NCI-H345 (cell line): ENCODE results near the gene FEM1C.

ENCODE experiments used
- DNase-seq: peaks from one replicate; lab custom pipeline; 2025; lab: John Stamatoyannopoulos, UW

The FEM1C gene

DNA sequence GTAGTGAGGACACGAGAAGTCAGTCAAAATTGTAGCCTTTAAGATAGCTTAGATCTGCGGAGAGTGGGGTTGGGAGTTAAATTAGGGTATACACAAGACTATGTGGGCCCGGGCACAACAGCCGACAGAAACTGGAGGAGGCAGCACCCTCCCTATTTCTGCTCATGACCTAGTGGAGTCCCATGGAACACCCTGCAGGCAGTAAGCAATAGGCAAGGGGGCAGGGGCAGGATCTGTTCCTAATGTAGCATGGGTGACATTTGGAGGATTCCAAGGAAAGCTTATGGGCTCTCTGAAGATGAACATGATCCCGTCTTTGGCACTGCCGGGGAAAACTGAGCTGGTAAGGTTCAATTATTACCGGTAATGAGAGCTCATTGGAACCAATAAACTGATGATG is 67.0 kb downstream of the FEM1C start:
- DNase-seq = no peak

DNA sequence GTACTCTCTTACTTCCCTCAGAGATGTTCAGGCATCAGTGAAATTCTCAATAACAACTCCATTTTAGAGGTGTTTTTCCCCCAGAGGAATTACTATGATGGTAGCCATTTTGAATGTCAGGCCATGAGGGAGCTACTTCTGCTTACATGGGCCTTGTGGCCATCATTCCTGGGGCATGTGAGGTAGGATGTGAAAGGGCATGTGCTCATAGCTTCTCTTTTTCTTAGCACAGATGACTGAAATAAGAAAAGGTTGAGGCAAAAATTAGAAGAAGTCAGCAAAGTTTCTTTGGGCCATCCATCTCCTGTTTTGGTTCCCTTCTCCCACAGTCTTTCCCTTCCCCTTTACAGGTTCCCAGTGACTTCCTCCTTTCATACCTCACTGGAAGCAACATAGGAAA is 68.8 kb downstream of the FEM1C start:
- DNase-seq = no peak

DNA sequence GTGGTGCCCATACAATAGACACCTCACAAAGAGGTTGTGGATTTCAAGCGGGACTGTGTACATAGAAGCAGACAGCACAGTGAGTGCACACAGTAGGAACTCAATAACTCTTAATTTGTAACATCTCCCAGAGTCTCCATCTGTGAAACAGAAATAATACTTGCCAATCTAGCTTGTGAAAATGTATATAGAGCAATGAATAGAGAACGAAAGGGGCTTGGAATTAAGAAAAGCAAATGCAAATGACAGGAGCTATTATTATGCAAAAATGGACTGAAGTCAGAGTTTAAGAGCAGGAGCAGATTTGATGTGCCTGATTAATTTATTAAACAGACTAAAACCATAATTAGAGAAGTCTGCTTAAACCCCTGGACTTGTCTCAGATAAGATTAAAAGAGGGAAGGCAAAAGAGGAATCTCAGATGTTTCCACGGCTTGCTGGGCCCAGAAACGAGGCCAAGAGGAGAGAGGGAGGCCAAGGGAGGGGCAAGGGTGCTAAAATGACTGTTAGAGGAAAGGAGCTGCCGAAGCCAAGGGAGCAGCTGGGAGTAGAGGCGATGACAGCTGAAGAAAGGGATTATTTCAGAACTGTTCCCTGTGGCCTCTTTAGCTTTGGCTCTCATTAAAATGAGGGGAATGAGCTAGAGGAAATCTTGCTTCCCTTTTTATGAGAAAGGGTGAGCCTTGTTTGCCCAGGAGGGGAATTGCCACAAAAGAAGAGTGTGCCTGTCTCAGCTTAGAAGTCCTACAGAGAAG is 72.1 kb downstream of the FEM1C start:
- DNase-seq = peak; percentile 45

GRCh38 chr5:115471345-115472063 is 73.1 kb downstream of the FEM1C start:
- no peak for DNase-seq

DNA sequence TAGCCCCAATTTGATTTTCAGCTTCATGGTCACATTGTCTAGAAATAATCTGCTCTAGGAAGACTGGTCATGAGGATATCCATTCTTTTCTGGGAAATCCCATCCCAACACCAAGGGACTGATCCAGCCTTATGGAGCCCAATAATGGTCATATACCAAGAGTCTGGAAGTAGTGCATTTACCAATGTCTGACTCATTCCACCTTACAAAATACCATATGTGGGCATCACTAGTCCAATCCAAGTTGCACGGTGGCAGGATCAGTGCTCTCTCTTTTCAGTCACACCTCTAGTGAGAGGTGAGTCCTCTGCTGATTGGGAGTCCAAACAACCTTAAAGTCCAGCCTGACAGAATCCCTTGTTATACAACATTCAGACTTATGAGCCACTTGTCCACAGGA is 73.7 kb downstream of the FEM1C start:
- DNase-seq = no peak
